CD4-positive, alpha-beta T cell treated with Interleukin-15 for 1 hour (primary cell): Measurements from ENCODE around the gene KCNH5.

Experiments
- DNase-seq: peaks from one replicate; pipeline ENCODE4 v3.0.0-alpha.2; 2020

KCNH5 gene

GRCh38 chr14:62734831-62735230 lies 310.4 kb downstream of the KCNH5 start:
- DNase-seq: no peak

DNA sequence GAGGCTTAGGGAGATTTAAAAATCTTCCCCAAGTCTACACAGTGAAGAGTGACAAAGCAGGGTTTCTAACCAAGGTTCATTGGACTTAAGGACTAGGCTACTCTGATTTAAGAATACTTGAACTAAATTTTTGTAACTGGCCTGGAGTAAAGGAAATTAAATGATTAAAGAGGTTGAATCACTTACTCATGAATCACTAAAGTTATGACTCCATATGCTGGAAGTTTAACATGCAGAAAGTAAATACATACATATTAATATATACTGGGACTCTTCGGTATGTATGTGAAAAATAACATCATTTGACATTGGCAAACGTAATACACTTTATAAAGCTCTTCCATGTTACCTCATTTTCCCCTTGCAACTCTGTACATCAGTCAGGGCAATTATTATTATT lies 322.9 kb downstream of the KCNH5 start:
- DNase-seq: no peak

DNA sequence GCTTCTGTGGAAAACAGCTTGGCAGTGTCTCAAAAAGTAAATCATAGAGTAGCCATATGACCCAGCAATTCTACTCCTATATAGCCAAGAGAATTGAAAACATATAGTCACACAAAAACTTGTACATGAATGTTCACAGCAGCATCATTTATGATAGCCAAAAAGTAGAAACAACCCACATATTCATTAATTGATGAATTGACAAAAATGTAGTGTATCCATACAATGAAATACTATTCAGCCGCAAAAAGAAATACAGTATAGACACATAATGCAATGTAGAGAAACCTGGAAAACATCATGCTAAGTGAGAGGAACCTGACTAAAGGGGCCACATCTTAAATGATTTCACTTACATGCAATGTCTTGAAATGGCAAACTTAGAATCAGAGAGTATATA lies 326.6 kb downstream of the KCNH5 start:
- no peak for DNase-seq

GRCh38 chr14:62711351-62712023 lies 333.8 kb downstream of the KCNH5 start:
- DNase-seq: no peak

- DNase-seq: no peak
Observed at GRCh38 chr14:62710811-62711210, 334.4 kb downstream of the KCNH5 start.

GRCh38 chr14:62709773-62710172 lies 335.5 kb downstream of the KCNH5 start:
- DNase-seq: no peak

- DNase-seq: no peak
Observed at GRCh38 chr14:62706217-62706616, 339.0 kb downstream of the KCNH5 start.

DNA sequence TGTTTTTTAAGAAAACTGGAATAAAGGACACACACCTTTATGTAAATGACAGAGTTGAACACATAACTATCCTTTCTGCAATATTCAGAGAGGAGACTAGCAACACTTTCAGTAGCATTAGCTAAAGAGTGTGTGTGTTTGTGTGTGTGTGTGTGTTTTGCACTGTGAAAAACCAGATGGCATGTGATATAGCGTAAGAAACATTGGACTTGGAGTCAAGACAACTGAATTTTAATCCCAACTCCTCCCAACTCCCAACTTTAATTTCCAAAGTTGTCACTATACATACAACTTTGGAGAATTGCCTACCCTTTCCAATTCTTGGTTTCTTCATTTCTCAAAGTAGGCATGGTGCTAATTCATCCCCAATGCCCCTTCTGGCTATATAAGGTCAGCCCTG lies 347.8 kb downstream of the KCNH5 start:
- no peak for DNase-seq

DNA sequence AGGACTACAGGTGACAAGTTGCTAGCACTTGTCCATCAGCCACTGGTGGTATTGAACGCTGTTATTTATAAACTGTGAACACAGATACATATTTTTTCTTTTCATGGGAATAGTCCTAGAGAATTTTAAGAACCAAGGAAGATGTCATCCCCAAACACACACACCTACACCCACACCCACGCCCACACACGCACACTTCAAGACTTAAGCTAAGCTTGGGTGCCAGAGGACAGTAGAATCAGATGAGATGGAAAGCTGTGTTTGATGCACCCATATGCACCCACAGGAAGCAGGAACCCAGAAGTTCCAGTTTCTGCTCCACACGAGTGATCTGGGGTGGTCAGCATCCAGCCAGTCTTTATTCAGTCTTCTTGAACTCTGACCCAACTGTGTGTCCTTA lies 348.3 kb downstream of the KCNH5 start:
- no peak for DNase-seq

- no peak for DNase-seq
Observed at GRCh38 chr14:62696331-62696924, 348.8 kb downstream of the KCNH5 start.

GRCh38 chr14:62694075-62694474 lies 351.2 kb downstream of the KCNH5 start:
- no peak for DNase-seq

GRCh38 chr14:62692490-62693106 lies 352.7 kb downstream of the KCNH5 start:
- no peak for DNase-seq

GRCh38 chr14:62691647-62692489 lies 353.4 kb downstream of the KCNH5 start:
- no peak for DNase-seq

- no peak for DNase-seq
Observed at GRCh38 chr14:62689733-62690132, 355.5 kb downstream of the KCNH5 start.

DNA sequence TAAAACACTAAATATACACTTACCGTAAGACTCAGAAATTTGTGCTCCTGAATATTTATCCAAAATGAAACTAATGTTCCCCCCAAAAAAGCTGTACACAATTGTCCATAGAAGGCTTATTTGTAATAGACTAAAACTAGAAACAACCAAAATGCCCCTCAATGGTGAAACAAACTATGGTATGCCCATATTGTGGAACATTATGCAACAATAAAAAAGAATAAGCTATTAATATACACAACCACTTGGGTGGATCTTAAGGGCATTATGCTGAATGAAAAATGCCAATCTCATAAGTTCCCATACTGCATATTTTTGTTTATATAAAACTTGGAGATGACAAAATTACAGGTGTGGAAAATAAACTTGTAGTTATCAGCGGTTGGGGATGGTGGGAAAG lies 357.4 kb downstream of the KCNH5 start:
- DNase-seq: no peak

- no peak for DNase-seq
Observed at GRCh38 chr14:62684376-62684775, 360.9 kb downstream of the KCNH5 start.

GRCh38 chr14:62682208-62682607 lies 363.1 kb downstream of the KCNH5 start:
- DNase-seq: no peak

- DNase-seq: no peak
Observed at GRCh38 chr14:62674563-62675237, 370.6 kb downstream of the KCNH5 start.

- no peak for DNase-seq
Observed at GRCh38 chr14:62673014-62673755, 372.1 kb downstream of the KCNH5 start.

GRCh38 chr14:62670526-62670925 lies 374.7 kb downstream of the KCNH5 start:
- DNase-seq: no peak

DNA sequence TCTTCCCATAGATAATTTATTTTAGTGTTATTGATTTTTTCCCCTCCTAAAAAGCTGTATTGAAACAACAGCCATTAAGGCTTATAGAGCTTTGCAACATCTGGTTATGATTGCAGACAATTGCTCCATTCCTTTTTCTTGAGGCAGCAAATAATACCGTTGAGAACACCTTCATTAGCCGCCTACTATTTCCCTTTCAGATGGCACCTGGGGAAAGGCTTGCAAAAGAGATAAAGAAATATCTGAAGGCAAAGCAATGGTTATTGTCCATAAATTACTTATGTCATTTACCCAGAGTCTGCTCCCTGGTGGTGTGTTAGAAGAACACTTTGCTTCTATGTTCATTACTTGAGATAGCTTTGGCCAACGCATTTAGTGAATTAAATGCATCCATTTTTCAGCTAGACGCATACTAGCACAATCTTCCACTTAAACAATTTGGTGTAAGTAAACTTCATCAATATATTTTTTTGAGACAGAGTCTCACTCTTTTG lies 377.8 kb downstream of the KCNH5 start:
- DNase-seq: no peak

DNA sequence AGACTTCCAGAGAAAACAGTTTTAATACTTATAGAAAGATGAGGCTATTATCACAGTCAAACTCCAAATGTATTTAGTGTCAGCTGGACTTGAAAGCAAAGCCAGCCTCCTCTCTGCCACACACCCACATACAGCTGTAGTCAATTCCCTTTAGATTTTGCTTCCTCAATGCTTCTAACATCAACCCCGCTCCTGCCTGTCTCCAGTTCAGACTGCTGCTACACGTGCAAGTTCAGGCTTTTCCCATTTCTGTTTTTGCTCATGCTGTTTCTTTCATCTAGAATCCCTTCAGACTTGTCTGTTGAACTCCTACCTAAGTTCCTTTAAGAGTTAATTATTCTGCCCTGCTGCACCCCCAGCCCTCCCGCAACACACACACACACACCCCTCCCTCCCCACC lies 380.0 kb downstream of the KCNH5 start:
- no peak for DNase-seq
